GM12878 (cell line): ENCODE measurements around the gene SLC29A2. TPM values are rescaled to one million over a fixed set of nuclear protein-coding genes. Genes with fewer than 3 reads are reported as not detected.
A peak's percentile ranks its signal among the peaks of the same experiment; 100 is the strongest.

ENCODE experiments used
- ATAC-seq: fragments of 200-7000 bp; cut with Tn5 transposase; 3 replicates; pipeline ENCODE4 v1.9.1; 2020; ENCODE audit warnings: mild to moderate bottlenecking, moderate library complexity
- BruUV-seq: library from RNA; stranded (reverse); fragments of 400-500 nt; replicated peaks from 2 replicates; lab custom pipeline; 2021; lab: Mats Ljungman, UMichigan
- CTCF ChIA-PET: fragments of 300-600 bp; sonication (Branson Sonifier 250); formaldehyde crosslinking; extraction: SDS; loops from one replicate; lab custom pipeline; 2021; ENCODE audit warnings: inconsistent platforms; lab: Yijun Ruan, JAX
- POLR2A ChIA-PET: fragments of 350-600 bp; formaldehyde crosslinking; extraction: SDS; loops from one replicate; lab custom pipeline; 2021; ENCODE audit warnings: inconsistent platforms; lab: Charles Lee
- RAD21 ChIA-PET: fragments of 300-600 bp; sonication (Branson Sonifier 250); formaldehyde crosslinking; loops from one replicate; lab custom pipeline; 2023; ENCODE audit warnings: antibody characterized with exemption; ENCODE audit not compliant: unreplicated experiment; lab: Charles Lee
- SMC1A ChIA-PET: fragments of 300-600 bp; sonication (Branson Sonifier 250); formaldehyde crosslinking; loops from one replicate; lab custom pipeline; 2023; ENCODE audit not compliant: unreplicated experiment, uncharacterized antibody; lab: Charles Lee
- DNase-seq: peaks from one replicate; pipeline ENCODE4 v3.0.0-alpha.2; 2011; ENCODE audit warnings: low read depth, low spot score
- FAIRE-seq: peaks from 3 replicates; lab custom pipeline; 2011; peaks lifted over from hg19 to GRCh38; lab: Jason Lieb, UNC
- H2AFZ ChIP-seq: 2 replicates; pipeline ENCODE4 v1.6.0; 2011; ENCODE audit warnings: low read depth, low read length, control low read depth; ENCODE audit not compliant: control insufficient read depth
- H3K27ac ChIP-seq: 2 replicates; pipeline ENCODE4 v1.5.1; 2011; ENCODE audit warnings: control low read depth; ENCODE audit not compliant: control insufficient read depth, insufficient read depth
- H3K27me3 ChIP-seq, 2 experiments: replicated peaks in 1 of 2; 2 replicates each; pipeline versions ENCODE4 v1.6.0 to v1.6.1; 2011; ENCODE audit warnings: low read length in 1 of 2; ENCODE audit not compliant: control insufficient read depth in 2 of 2, insufficient read depth in 2 of 2
- H3K36me3 ChIP-seq, 2 experiments: 2 replicates each; pipeline ENCODE4 v1.5.1; 2011; ENCODE audit warnings: low read length in 1 of 2; ENCODE audit not compliant: control insufficient read depth in 2 of 2, insufficient read depth in 2 of 2
- H3K4me1 ChIP-seq: 2 replicates; pipeline ENCODE4 v1.6.1; 2011; ENCODE audit warnings: mild to moderate bottlenecking, low read length, moderate library complexity, mixed read lengths; ENCODE audit not compliant: control insufficient read depth, insufficient read depth
- H3K4me2 ChIP-seq: 2 replicates; pipeline ENCODE4 v1.6.0; 2011; ENCODE audit warnings: control low read depth; ENCODE audit not compliant: control insufficient read depth, insufficient read depth
- H3K4me3 ChIP-seq: fragments of 200-600 bp; sonication (generic); 2 replicates; pipeline ENCODE4 v1.5.1; 2016
- H3K79me2 ChIP-seq: 2 replicates; pipeline ENCODE4 v1.6.0; 2011; ENCODE audit warnings: low read length; ENCODE audit not compliant: control insufficient read depth, insufficient read depth
- H3K9ac ChIP-seq: 2 replicates; pipeline ENCODE4 v1.8.0; 2011; ENCODE audit warnings: low read length, control low read depth, mixed read lengths; ENCODE audit not compliant: control insufficient read depth, insufficient read depth
- H3K9me3 ChIP-seq: replicated peaks from 3 replicates; pipeline ENCODE4 v1.5.1; 2011; ENCODE audit warnings: mild to moderate bottlenecking, low read length; ENCODE audit not compliant: control insufficient read depth, insufficient read depth
- H4K20me1 ChIP-seq: 2 replicates; pipeline ENCODE4 v1.6.0; 2011; ENCODE audit not compliant: control insufficient read depth, insufficient read depth
- CREM ChIP-seq: IDR thresholded peaks from 2 replicates; pipeline ENCODE4 v1.6.1; 2014; ENCODE audit warnings: antibody characterized with exemption, low read depth
- FOXM1 ChIP-seq: IDR thresholded peaks from 2 replicates; pipeline ENCODE4 v1.6.1; 2012; ENCODE audit warnings: low read depth, mild to moderate bottlenecking, inconsistent platforms, low read length, moderate library complexity
- GATAD2B ChIP-seq: fragments of 450-650 bp; conservative IDR thresholded peaks from 2 replicates; pipeline ENCODE4 v1.6.1; 2017; ENCODE audit warnings: low read depth, mild to moderate bottlenecking, moderate library complexity
- HDAC2 ChIP-seq: fragments of 200-600 bp; sonication (generic); IDR thresholded peaks from 2 replicates; pipeline ENCODE4 v1.6.1; 2017
- HDAC6 ChIP-seq: fragments of 200-600 bp; sonication (generic); IDR thresholded peaks from one replicate; pipeline ENCODE4 v1.8.0; 2017; ENCODE audit warnings: antibody characterized with exemption; ENCODE audit not compliant: unreplicated experiment
- JUND ChIP-seq: IDR thresholded peaks from 2 replicates; pipeline ENCODE4 v1.6.1; 2012; ENCODE audit warnings: low read depth, mild to moderate bottlenecking, low read length, improper control_type of control experiment, moderate library complexity
- MTA2 ChIP-seq: fragments of 450-650 bp; IDR thresholded peaks from 2 replicates; pipeline ENCODE4 v1.6.1; 2016; ENCODE audit warnings: low read depth, mild to moderate bottlenecking, moderate library complexity
- POU2F2 ChIP-seq: IDR thresholded peaks from 3 replicates; pipeline ENCODE4 v1.6.1; 2011; ENCODE audit warnings: low read depth, mild to moderate bottlenecking, low read length, borderline replicate concordance
- RELA ChIP-seq: fragments of 450-650 bp; IDR thresholded peaks from 2 replicates; pipeline ENCODE4 v1.8.0; 2014; ENCODE audit warnings: borderline replicate concordance; ENCODE audit not compliant: partially characterized antibody
- SIX5 ChIP-seq: IDR thresholded peaks from 2 replicates; pipeline ENCODE4 v1.6.1; 2011; ENCODE audit warnings: mild to moderate bottlenecking, low read depth, low read length, moderate library complexity; ENCODE audit not compliant: severe bottlenecking
- SREBF2 ChIP-seq: IDR thresholded peaks from 2 replicates; pipeline ENCODE4 v1.6.1; 2012; ENCODE audit warnings: mild to moderate bottlenecking, low read length
- SUPT20H ChIP-seq: IDR thresholded peaks from 2 replicates; pipeline ENCODE4 v1.6.1; 2011; ENCODE audit warnings: low read depth, mild to moderate bottlenecking, low read length, moderate library complexity, borderline replicate concordance; ENCODE audit not compliant: control insufficient read depth
- TAF1 ChIP-seq: IDR thresholded peaks from 2 replicates; pipeline ENCODE4 v1.6.1; 2011; ENCODE audit warnings: mild to moderate bottlenecking, low read depth, low read length, borderline replicate concordance
- ZBTB40 ChIP-seq: fragments of 450-650 bp; IDR thresholded peaks from 2 replicates; pipeline ENCODE4 v1.6.1; 2016; ENCODE audit warnings: mild to moderate bottlenecking, moderate library complexity, borderline replicate concordance
- ZNF207 ChIP-seq: fragments of 450-650 bp; IDR thresholded peaks from 2 replicates; pipeline ENCODE4 v1.6.1; 2014; ENCODE audit warnings: antibody characterized with exemption, mild to moderate bottlenecking, borderline replicate concordance
- ZNF217 ChIP-seq: fragments of 450-650 bp; IDR thresholded peaks from 2 replicates; pipeline ENCODE4 v1.6.1; 2017; ENCODE audit warnings: antibody characterized with exemption, mild to moderate bottlenecking
- ZNF24 ChIP-seq: fragments of 450-650 bp; IDR thresholded peaks from 2 replicates; pipeline ENCODE4 v1.6.1; 2017; ENCODE audit warnings: antibody characterized with exemption, mild to moderate bottlenecking
- ZNF384 ChIP-seq: IDR thresholded peaks from 2 replicates; pipeline ENCODE4 v1.6.1; 2012; ENCODE audit warnings: low read depth, mild to moderate bottlenecking, low read length, improper control_type of control experiment, borderline replicate concordance
- ZSCAN29 ChIP-seq: fragments of 450-650 bp; IDR thresholded peaks from 2 replicates; pipeline ENCODE4 v1.6.1; 2017; ENCODE audit warnings: mild to moderate bottlenecking, moderate library complexity
- WGBS: methylation state at CpG from one replicate; pipeline ENCODE4 v1.1.6; 2016; ENCODE audit warnings: low lambda C conversion rate; ENCODE audit not compliant: insufficient replicate concordance, insufficient coverage; ENCODE audit errors: missing lambda C conversion rate; 5-methylcytosine and 5-hydroxymethylcytosine counted together
- in situ Hi-C: fragments of 300-500 bp; cut with MboI; formaldehyde crosslinking; loops from 9 replicates; pipeline ENCODE4 v1.14.3; 2018; ENCODE audit warnings: mixed read lengths
- intact Hi-C: fragments of 100-400 bp; cut with micrococcal nuclease; formaldehyde crosslinking; loops from one replicate; pipeline ENCODE4 v1.14.2; 2022; ENCODE audit not compliant: unreplicated experiment
- polyA plus RNA-seq, 11 experiments: library from polyadenylated mRNA; depleted of rRNA in 4 of 11; unstranded in 6 of 11; stranded (reverse) in 5 of 11; fragments of >200 nt; fragmentation: Nextera tagmentation in 4 of 11; fragmentation: Illumina TruSeq in 1 of 11; extraction: Ambion mirVana in 4 of 11; extraction: Trizol in 1 of 11; gene quantifications; 1 replicate in 1 of 11; 2 replicates in 10 of 11; pipeline versions ENCODE4 v1.2.1 to v1.2.3, GENCODE V29; 2011 to 2016; ENCODE audit warnings: inconsistent platforms in 2 of 11, missing spikeins in 2 of 11, low read depth in 1 of 11
- total RNA-seq, 4 experiments: library from RNA; depleted of rRNA in 3 of 4; stranded (reverse); fragments of >200 nt in 3 of 4; fragmentation: Illumina TruSeq in 1 of 4; extraction: Trizol in 1 of 4; gene quantifications; 2 replicates each; pipeline versions ENCODE4 v1.2.1 to v1.2.3, GENCODE V29; 2013 to 2021

SLC29A2 gene
- total and polyA plus RNA-seq, 10 of the 15 experiments (the other 5 are each of a cell fraction or from before 2014, with no cell fraction given) = 0.27 to 7.5 (median 2.2) TPM

DNA sequence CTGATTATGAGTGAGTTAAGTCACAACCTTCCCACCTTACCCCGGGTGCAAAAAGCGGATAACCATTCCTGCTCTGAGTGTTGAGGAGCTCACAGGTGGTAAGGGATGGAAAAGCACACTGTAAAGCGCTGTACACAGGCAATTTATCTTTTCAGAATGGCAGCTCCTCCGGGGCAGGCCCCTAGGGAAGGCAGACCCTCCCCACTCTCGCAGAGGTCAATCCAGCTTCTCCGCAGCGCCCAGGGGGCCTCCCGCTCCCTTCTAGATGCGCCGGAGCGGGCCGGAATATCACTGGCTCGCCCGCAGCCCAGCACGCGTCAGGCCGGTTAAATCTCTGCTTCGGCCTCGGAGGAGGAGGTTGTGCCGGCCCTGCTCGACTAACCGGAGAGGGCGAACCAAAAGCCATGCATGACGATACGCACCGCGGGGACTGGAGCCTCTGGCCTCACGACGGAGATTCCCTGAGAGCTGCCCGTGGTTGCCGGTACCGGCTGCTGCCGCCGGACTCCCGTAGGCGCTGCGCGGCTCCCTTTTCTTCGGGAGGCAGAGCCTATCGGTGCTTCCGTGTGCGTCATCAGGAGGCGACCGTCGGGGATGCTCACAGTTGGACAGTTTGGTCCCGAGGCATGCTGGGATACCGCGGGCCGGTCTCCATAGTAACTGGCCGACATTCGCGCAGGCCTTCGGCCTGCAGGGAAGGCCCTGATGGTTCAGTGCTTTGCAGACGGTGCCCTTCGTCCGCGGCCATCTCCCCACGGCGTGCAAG, 26.8 kb downstream of the SLC29A2 start, which contains the start of gene BRMS1:
BRMS1 (minus strand) TSS at position 555 of the 766 bp plus-strand sequence. CDS start 2,870 bp downstream, outside the sequence.
- H3K9me3 ChIP-seq = no peaks in the 10 kb centered on the region
- peaks cover 0 to 14% of the 10 kb centered on the region in 2 experiments; a peak in 2 of 4 replicates for H3K36me3 ChIP-seq
- H3K27me3 ChIP-seq = no peaks in the 10 kb centered on the region
- POLR2A ChIA-PET = interaction anchor here (0.8 to 3.9 kb wide), 6 partner anchors 9 to 77 kb away, joined by 3 to 19 read pairs (median 6); partner anchors contain the start of genes RAB1B, RIN1, SLC29A2 and YIF1A
- peak within 1 kb of the TSS; percentile 57 for H3K27ac ChIP-seq
- RAD21 ChIA-PET = interaction anchor here (1.0 to 2.0 kb wide), 6 partner anchors 8 to 56 kb away, joined by 3 to 10 read pairs (median 4); partner anchors contain the start of genes RIN1, SLC29A2 and YIF1A
- peak within 1 kb of the TSS; percentile 83 for H3K4me2 ChIP-seq
- peak within 1 kb of the TSS; percentile 93 for H2AFZ ChIP-seq
- intact Hi-C loops = loop anchor here (2.0 kb wide), 1 partner anchor 32 kb away; no protein-coding TSS in a partner anchor
- no peaks in the 10 kb centered on the region for H4K20me1 ChIP-seq
- peak; percentile 87 for ATAC-seq
- H3K79me2 ChIP-seq = peaks cover 17% of the 10 kb centered on the region
- peaks cover 17% of the 10 kb centered on the region for H3K4me1 ChIP-seq
- in situ Hi-C loops = no loop called here
- peak within 1 kb of the TSS; percentile 87 for H3K4me3 ChIP-seq
- SMC1A ChIA-PET = interaction anchor here (0.8 to 2.3 kb wide), 5 partner anchors 10 to 334 kb away, joined by 3 to 7 read pairs (median 5); partner anchors contain the start of genes MRPL11 and RBM4B
- BruUV-seq = no TSS peak
- CTCF ChIA-PET = interaction anchor here (0.5 to 7.4 kb wide), 11 partner anchors 8 to 591 kb away, joined by 3 to 44 read pairs (median 4); partner anchors contain the start of genes RIN1 and SLC29A2
- peak; percentile 79 for DNase-seq
- WGBS = 1% methylated on average over 59 of the region's 59 CpGs
- peak within 1 kb of the TSS; percentile 93 for H3K9ac ChIP-seq
- peak; percentile 35 for FAIRE-seq
- TF ChIP-seq MTA2 (no peak), HDAC2 (no peak), ZSCAN29 (no peak), ZNF24 (no peak), SIX5 (peak; percentile 62), HDAC6 (peak; percentile 42), TAF1 (peak; percentile 54; the same call in 1 of the 2 replicates), ZNF207 (no peak), SUPT20H (no peak), ZBTB40 (peak; percentile 55; the same call in 1 of the 2 replicates), POU2F2 (peak; percentile 84; the same call in 2 of the 3 replicates), FOXM1 (no peak), CREM (peak; percentile 99), JUND (no peak), GATAD2B (no peak), ZNF217 (no peak), ZNF384 (no peak), SREBF2 (no peak), RELA (peak; percentile 86)
